Posterior cingulate gyrus (tissue), 11 donors: ENCODE data around the gene SYMPK.

Experiments used
- DNase-seq, 10 donors: peaks; one replicate each; pipeline versions ENCODE4 v3.0.0 to v3.0.0-alpha.2; 2020 to 2021; ENCODE audit warnings: mixed read lengths in 3 of 10
- intact Hi-C: fragments of 100-400 bp; cut with DNase I; formaldehyde crosslinking; loops from one replicate; pipeline ENCODE4 v1.15.1; 2023

Gene SYMPK

DNA sequence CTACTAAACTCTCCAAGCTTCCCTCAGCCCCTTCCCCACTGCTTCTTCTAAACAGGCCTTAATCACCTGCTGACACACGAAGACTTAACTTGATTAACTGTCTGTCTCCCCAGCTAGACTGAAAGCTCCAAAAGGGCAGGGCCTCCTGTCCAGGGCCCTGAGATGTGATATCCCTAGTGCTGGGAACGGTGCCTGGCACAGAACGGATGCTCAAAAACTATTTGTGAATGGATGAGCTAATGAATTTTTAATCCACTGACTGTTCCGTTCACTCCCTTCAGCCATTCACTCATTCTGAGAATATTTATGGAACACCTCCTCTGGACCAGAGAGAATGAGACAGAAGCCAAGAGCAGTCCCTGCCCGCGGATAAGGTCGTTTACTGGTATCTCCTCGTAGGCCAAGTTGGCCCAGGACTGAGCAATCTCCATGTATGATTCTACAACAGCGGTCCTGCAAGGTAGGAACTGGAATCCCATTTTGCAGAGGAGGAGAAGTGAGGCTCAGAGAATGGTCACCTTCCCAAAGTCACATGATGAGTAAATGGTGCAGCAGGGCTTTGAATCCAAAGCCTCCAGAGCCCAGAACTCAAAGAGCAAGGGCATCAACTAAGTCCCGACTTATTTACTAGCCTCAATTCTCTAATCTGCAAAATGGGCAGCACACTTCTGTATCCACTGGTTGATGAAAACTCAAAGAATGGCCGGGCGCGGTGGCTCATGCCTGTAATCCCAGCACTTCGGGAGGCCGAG lies 73.7 kb downstream of the SYMPK start:
- DNase-seq, result no peak
- intact Hi-C loops, result no loop called here

GRCh38 chr19:45786533-45786894 lies 76.4 kb downstream of the SYMPK start:
- intact Hi-C loops, result no loop called here
- DNase-seq, result no peak

DNA sequence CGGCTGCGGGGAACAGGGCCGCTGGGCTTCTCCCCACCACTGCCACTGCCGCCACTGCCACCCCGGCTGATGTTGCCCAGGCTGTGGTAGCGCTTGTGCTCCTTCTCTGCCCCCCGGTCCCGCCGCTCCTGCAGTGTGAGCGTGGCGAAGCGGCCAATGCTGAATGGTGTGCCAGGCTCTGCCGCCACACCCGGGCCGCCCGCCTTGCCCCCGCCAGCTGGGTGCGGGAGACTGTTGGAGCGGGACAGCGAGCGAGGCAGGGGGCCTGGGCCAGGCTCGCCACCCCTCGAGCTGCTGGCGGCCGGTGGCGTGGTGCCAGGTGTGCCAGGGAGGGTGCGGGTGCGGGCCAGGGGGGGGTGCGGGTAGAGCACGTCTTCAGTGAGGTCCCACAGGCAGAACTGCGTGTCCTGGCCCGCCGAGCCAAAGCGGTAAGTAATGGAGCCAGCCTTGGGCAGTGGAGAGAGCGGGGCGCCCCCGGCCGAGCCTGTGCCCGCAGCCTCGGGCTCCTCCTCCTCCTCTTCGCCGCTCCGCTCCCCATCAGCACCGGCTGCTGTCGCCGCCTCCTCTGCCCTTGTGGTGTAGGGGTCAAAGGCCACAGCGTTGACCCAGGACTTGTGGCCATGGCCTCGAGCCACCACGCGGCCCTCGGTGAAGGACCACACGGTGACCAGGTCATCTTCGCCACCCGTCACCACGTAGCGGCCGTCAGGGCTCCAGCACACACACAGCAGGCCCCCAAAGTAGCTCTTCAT lies 77.0 kb downstream of the SYMPK start:
- intact Hi-C loops, result no loop called here
- DNase-seq, result no peak

DNA sequence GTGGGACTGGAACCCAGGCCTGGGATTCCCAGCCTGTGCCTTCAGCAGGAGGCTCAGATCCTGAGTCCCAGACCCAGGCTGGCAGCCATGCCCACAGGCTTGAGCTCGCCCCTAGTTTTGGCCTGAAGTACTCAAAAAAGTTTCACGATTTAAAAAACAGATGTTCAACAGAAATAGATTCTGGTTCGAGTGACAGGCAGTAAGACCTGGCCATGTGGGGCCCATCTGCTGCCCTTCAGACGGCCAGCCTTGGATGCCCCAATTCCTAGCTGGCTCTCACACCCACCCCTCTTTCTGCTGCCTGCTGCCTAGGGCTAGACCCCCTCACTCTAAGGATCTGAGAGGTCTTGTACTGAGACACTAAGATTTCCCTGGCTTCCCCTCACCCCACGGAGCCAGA lies 77.8 kb downstream of the SYMPK start:
- no peak for DNase-seq
- intact Hi-C loops, result no loop called here

DNA sequence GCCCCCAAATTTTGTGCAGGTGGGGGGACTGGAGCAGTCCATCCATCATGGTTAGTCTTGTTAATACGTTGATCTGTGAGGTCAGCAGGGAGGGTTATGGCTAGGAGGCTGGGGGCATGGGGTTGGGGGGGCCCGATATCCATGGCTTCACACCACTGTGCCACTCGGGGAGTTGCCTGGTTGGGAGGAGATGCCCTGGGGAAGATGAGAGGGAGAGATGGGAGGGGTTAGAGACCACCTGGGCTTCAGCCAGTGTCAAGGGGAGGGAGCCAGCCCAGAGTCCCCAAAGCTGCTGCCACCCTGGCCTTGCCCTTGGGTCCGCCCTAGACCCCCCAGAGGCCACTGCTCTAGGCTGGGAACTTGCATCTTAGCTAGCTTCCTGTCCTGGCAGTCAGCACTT lies 78.9 kb downstream of the SYMPK start:
- no peak for DNase-seq
- intact Hi-C loops, result no loop called here

- intact Hi-C loops, result no loop called here
- DNase-seq, result no peak
Observed at GRCh38 chr19:45782820-45783785, 79.8 kb downstream of the SYMPK start.

DNA sequence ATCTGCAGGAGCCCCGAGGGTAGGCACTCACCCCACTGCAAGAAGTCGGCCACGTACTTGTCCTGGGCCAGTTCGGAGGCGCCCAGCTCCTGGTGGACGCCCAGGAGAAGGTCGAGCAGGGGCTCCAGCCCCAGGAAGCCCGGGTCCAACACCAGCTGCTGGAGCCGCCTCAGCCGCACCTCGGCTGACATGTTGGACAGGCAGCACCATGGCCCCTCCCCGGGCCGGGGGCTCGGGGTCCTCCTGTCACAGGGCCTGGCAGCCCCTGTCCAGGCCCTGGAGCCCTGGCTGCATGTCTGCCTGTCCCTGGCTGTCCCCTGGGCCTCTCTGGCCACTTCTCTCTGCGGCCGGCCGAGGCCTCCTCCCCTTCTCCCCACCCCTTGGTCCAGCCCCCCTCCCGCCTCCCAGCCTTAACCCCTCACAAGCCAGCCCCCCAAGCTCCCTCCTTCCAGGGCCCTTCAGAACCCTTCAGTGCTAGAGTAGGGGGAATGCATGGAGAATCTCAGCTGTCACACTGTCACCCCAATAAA lies 80.7 kb downstream of the SYMPK start, which contains the start of gene DMPK:
DMPK (minus strand) TSS at position 329 of the 530 bp plus-strand sequence; CDS start at position 191, 138 bp downstream.
- no peak for DNase-seq
- intact Hi-C loops, result no loop called here

- intact Hi-C loops, result no loop called here
- peak in 1 of 10 donors; percentile 85 for DNase-seq
Observed at GRCh38 chr19:45781214-45782161, 81.5 kb downstream of the SYMPK start.

DNA sequence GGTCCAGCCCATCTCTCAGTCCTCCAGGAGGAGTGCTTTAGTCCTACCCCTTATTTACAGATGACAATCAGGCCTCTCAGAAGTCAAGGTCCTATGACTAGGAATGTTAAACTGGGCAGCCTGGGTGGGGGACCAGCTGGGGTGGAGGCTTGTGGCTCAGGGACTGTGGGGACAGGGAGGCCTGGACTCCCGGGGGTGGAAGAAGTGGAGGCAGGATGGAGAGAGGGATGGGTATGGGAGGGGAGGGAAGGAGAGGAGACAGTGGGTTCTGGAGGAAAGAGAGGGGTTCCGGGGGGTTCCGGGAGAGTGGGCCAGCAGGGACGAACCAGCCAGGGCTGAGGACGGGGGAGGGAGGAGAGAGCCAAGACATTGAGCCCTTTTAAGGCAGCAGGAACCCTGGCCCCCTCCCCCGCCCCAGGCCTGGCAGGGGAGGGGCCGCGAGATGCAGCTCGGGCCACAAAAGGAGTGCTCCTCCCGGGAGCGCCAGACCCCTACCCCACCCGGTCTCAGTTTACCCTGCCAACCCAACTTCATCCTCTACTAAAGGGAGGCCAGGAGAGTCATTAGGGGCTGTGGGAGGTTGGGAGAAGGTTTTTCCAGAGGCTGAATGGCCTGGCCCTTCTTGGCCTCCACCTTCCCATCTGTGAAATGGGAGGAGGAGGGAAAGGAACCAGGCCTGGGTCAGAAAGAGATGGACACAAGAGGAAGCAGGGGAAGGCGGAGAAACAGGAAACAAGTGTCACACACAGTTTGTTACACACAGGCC lies 82.3 kb downstream of the SYMPK start:
- DNase-seq, result no peak
- intact Hi-C loops, result no loop called here

DNA sequence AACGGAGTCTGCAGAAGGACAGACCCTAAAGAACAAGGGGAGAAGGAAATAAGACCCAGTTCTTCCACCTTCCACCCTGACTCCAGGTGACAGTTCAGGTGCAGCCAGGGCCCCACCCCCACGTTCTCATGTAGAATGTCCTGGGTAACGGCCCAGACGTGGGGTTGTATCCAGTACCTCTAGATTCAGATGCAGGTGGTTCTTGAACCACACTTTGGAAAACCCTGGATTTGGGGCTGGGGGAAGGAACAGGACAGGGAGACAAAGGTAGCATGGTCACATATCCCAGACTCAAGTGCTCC lies 82.8 kb downstream of the SYMPK start:
- intact Hi-C loops, result no loop called here
- DNase-seq, result no peak

DNA sequence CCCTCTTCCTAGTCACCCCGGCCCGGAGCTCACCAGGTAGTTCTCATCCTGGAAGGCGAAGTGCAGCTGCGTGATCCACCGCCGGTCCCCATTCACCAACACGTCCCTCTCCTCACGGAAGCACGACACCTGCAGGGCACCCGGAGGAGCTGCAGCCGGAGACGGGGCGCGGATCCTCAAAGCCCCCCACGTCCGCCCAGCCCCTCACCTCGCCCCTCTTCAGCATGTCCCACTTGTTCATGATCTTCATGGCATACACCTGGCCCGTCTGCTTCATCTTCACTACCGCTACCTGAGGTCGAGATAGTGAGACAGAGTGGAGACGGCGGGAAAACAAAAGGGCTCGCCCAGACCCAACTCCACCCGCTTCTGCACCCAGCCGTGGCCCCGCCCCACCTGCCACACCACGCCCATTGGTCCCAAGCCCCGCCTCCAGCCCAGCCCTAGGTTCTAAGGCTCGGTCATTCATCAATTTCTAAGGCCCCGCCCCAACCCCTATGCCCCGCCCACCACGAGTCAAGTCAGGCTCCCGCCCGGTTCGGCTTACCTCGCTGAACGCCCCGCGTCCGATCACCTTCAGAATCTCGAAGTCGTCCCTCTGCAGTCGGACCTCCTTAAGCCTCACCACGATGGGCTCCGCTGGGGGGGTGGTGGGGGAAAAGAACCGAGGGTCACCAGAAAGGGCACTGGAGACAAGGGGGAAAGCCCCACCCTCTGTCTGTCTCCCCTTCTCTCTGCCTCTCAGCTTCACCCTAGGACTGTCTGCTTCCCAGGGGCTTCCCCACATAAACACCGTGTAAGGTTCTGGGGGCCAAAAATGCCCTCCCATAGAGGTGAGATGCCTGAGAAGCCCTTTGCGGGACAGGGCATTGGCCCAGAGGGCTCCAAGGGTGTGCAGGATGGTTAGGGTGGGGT lies 83.5 kb downstream of the SYMPK start:
- DNase-seq, result no peak
- intact Hi-C loops, result no loop called here

- intact Hi-C loops, result no loop called here
- DNase-seq, result no peak
Observed at GRCh38 chr19:45778010-45778661, 84.8 kb downstream of the SYMPK start.

DNA sequence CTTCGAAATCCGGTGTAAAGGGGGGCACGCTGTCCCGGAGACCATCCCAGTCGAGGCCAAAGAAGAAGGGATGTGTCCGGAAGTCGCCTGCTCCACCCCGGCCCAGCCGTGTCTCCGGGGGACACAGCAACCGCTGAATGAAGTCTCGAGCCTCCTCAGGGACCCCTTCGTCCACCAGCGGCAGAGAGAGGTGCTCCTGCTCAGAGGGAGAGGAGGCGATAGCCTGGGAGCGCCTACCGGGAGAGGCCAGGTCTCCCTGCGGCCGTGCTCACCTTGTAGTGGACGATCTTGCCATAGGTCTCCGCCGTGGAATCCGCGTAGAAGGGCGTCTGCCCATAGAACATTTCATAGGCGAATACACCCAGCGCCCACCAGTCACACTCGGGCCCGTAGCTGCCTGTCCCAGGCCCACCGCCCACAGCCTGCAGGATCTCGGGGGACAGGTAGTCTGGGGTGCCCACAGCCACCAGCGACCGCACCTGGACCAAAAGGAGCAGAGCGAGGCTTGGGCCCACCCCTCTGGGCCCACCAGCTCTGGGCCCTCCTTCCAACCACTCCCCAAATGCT lies 85.5 kb downstream of the SYMPK start:
- intact Hi-C loops, result no loop called here
- no peak for DNase-seq

GRCh38 chr19:45774765-45775164 lies 88.2 kb downstream of the SYMPK start:
- no peak for DNase-seq
- intact Hi-C loops, result no loop called here

- no peak for DNase-seq
- intact Hi-C loops, result no loop called here
Observed at GRCh38 chr19:45773384-45773783, 89.6 kb downstream of the SYMPK start.

GRCh38 chr19:45772912-45773311 lies 90.0 kb downstream of the SYMPK start:
- intact Hi-C loops, result no loop called here
- DNase-seq, result no peak
